ENCODE measurements around the gene SLCO3A1.

SLCO3A1 gene

GRCh38 chr15:91849749-91850161 lies 3.8 kb upstream of the SLCO3A1 start:
- H3K4me3 ChIP-seq (ENCODE audit: control insufficient read depth, low read depth, low read length), result no peak overlapping the region
- peak; percentile 81 for TF ChIP-seq CTCF (conservative IDR thresholded peaks at IDR 0.05; ENCODE audit: control insufficient read depth, insufficient read depth, low read depth, low read length)
- peak; percentile 71 for DNase-seq (ENCODE audit: low read depth)

GRCh38 chr15:91852741-91853510 lies 582 bp upstream of the SLCO3A1 start:
- H3K4me3 ChIP-seq (ENCODE audit: control insufficient read depth, low read depth, low read length), result peak overlapping the region; percentile 66
- DNase-seq (ENCODE audit: low read depth), result peak; percentile 59
- peak; percentile 53 for TF ChIP-seq CTCF (conservative IDR thresholded peaks at IDR 0.05; ENCODE audit: control insufficient read depth, insufficient read depth, low read depth, low read length)

DNA sequence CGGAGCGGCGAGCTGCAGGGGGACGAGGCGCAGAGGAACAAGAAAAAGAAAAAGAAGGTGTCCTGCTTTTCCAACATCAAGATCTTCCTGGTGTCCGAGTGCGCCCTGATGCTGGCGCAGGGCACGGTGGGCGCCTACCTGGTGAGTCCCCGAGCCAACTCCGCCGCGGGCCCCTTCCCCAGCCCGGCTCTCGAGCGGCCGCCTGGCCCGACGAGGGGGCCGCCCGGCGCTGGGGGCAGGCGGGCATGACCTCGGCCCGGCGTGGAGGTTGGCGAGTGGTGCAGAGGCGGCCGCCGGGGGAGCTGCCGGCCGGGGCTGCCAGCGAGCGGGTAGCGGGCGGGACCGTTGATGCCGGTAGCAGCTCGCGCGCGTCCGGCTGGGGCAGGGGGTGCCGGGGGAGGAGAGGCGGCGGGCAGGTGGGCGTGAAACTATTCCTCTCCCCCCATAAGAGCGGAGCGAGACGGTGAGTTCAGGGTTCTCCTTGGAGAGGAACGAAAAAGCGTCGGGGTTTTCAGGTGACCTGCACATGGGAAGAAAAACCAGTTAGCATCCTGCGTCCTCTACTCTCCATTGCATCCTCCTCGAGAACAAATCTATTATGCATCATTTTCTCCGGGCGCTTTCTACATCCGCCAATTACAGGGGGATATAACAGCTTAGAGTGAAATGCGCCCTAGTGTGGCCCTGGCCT lies 585 bp downstream of the SLCO3A1 start:
- TF ChIP-seq CTCF (conservative IDR thresholded peaks at IDR 0.05; ENCODE audit: control insufficient read depth, insufficient read depth, low read depth, low read length), result no peak
- peak; percentile 6 for DNase-seq (ENCODE audit: low read depth)
- peak overlapping the region; percentile 57 for H3K4me3 ChIP-seq (ENCODE audit: control insufficient read depth, low read depth, low read length)

DNA sequence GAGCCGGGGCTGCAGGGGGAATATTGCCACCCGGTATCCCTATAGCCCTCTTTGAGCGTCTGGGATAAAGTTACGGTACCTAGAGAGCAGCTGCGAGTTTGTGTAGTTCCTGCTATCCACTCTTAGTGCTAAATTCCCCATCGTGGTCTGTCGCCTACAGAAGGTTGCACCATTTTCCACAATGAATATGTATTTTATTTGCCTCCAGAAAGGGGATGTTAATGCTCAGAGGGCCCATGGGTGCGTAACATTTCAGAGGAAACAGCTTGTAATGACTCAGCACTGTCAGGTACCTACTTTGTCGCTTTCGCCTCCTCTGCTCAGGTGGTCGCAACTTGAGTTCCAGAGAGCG lies 1.1 kb downstream of the SLCO3A1 start:
- peak overlapping the region; percentile 57 for H3K4me3 ChIP-seq (ENCODE audit: control insufficient read depth, low read depth, low read length)
- TF ChIP-seq CTCF (conservative IDR thresholded peaks at IDR 0.05; ENCODE audit: control insufficient read depth, insufficient read depth, low read depth, low read length), result no peak
- DNase-seq (ENCODE audit: low read depth), result peak; percentile 3

- no peak overlapping the region for H3K4me3 ChIP-seq (ENCODE audit: control insufficient read depth, low read depth, low read length)
- TF ChIP-seq CTCF (conservative IDR thresholded peaks at IDR 0.05; ENCODE audit: control insufficient read depth, insufficient read depth, low read depth, low read length), result no peak
- DNase-seq (ENCODE audit: low read depth), result no peak
These were observed 1.7 kb downstream of the SLCO3A1 start for GRCh38 chr15:91855241-91855640.

GRCh38 chr15:91855684-91856489 lies 2.4 kb downstream of the SLCO3A1 start:
- no peak overlapping the region for H3K4me3 ChIP-seq (ENCODE audit: control insufficient read depth, low read depth, low read length)
- peak; percentile 4 for DNase-seq (ENCODE audit: low read depth)

More at GRCh38 chr15:91855684-91856489, 2.4 kb downstream of the SLCO3A1 start:
- peak; percentile 16 for TF ChIP-seq CTCF (conservative IDR thresholded peaks at IDR 0.05; ENCODE audit: control insufficient read depth, insufficient read depth, low read depth, low read length)

All from fibroblast of mammary gland (primary cell).